Retinal pigment epithelial cell (primary cell): Measurements from ENCODE around the gene C2orf72.
"Not testable (repeated sequence)": the region's sequence is repeated elsewhere in the genome, so short reads cannot be mapped to it uniquely, and the experiment has no call there.

Experiments
- DNase-seq: peaks from one replicate; pipeline ENCODE4 v3.0.0-alpha.2; 2010; ENCODE audit warnings: low read depth
- H3K4me3 ChIP-seq: 2 replicates; pipeline ENCODE4 v1.5.1; 2011; ENCODE audit warnings: mild to moderate bottlenecking, low read length, control low read depth, moderate library complexity
- CTCF ChIP-seq: conservative IDR thresholded peaks from 2 replicates; pipeline ENCODE4 v1.5.1; 2011; ENCODE audit warnings: low read depth, low read length, control low read depth, inconsistent platforms

C2orf72 gene

GRCh38 chr2:231058761-231059550 is 21.6 kb downstream of the C2orf72 start:
- DNase-seq = no peak
- H3K4me3 ChIP-seq = no peak overlapping the region
- no peak for TF ChIP-seq CTCF

- DNase-seq = no peak
- no peak for TF ChIP-seq CTCF
- no peak overlapping the region for H3K4me3 ChIP-seq
Observed at GRCh38 chr2:231059756-231060155, 22.4 kb downstream of the C2orf72 start.

GRCh38 chr2:231062776-231063175 is 25.5 kb downstream of the C2orf72 start:
- DNase-seq = no peak
- no peak overlapping the region for H3K4me3 ChIP-seq
- no peak for TF ChIP-seq CTCF

- no peak overlapping the region for H3K4me3 ChIP-seq
- TF ChIP-seq CTCF = no peak
- no peak for DNase-seq
Observed at GRCh38 chr2:231063347-231063746, 26.0 kb downstream of the C2orf72 start.

GRCh38 chr2:231065966-231066365 is 28.6 kb downstream of the C2orf72 start:
- no peak for TF ChIP-seq CTCF
- no peak overlapping the region for H3K4me3 ChIP-seq
- DNase-seq = no peak

- DNase-seq, H3K4me3 ChIP-seq: not testable (repeated sequence)
Observed at GRCh38 chr2:231067531-231067930, 30.2 kb downstream of the C2orf72 start.

- DNase-seq = no peak
- no peak for TF ChIP-seq CTCF
- H3K4me3 ChIP-seq = no peak overlapping the region
Observed at GRCh38 chr2:231068525-231069222, 31.4 kb downstream of the C2orf72 start.
